ENCODE data around the gene BRCA1.

BRCA1 gene

DNA sequence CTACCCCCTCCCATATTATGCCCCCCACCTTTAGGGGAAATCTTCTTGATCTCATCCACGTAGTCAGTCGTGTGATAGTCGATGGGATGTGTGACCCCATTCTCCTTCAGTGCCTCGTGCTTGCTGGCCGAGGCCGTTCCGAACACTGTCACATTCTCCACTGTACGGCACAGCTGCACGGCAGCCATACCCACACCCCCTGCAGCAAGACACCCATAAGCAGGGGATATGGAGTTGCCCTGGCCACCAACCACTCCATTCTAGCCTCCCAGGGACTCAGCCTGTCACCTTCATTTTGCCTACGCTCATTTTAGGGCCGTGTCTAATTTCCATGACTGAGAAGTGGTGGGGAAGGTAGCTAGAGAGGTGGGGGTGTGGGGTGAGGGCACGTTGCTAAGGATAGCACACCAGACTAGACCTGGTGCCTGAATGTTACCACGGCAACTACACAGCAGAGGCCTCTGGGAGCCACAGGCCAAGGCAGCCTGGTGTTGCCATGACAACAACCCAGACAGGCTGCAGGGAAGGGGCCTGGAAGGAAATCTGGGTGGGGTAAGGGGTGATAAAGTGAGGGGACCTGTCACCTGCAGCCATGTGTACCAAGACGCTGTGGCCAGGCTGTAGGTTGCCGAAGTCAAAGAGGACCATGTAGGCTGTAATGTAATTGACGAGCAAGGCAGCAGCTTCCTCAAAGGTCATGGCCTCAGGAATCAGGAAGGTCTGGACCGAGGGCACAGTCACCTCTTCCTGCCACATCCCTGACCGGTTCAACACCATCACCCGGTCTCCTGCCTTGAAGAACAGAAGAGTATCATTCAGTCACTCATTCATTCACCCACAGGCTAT is 106.9 kb downstream of the BRCA1 start:
- no peaks in the 10 kb centered on the region for H3K9me3 Mint-ChIP-seq
- H3K27me3 Mint-ChIP-seq (ENCODE audit: low read depth, poor library complexity), result peaks cover 2% of the 10 kb centered on the region
- H3K27ac Mint-ChIP-seq, result peak overlapping the region; percentile 94
- H3K36me3 Mint-ChIP-seq (ENCODE audit: low read depth), result peaks cover 15% of the 10 kb centered on the region
- peaks cover 75% of the 10 kb centered on the region for H3K4me1 Mint-ChIP-seq
- TF ChIP-seq, protein P1, sequence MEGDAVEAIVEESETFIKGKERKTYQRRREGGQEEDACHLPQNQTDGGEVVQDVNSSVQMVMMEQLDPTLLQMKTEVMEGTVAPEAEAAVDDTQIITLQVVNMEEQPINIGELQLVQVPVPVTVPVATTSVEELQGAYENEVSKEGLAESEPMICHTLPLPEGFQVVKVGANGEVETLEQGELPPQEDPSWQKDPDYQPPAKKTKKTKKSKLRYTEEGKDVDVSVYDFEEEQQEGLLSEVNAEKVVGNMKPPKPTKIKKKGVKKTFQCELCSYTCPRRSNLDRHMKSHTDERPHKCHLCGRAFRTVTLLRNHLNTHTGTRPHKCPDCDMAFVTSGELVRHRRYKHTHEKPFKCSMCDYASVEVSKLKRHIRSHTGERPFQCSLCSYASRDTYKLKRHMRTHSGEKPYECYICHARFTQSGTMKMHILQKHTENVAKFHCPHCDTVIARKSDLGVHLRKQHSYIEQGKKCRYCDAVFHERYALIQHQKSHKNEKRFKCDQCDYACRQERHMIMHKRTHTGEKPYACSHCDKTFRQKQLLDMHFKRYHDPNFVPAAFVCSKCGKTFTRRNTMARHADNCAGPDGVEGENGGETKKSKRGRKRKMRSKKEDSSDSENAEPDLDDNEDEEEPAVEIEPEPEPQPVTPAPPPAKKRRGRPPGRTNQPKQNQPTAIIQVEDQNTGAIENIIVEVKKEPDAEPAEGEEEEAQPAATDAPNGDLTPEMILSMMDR (IDR thresholded peaks at IDR 0.05), result no peak
- peak overlapping the region; percentile 60 for H3K4me3 Mint-ChIP-seq
- peak; percentile 65 for DNase-seq

DNA sequence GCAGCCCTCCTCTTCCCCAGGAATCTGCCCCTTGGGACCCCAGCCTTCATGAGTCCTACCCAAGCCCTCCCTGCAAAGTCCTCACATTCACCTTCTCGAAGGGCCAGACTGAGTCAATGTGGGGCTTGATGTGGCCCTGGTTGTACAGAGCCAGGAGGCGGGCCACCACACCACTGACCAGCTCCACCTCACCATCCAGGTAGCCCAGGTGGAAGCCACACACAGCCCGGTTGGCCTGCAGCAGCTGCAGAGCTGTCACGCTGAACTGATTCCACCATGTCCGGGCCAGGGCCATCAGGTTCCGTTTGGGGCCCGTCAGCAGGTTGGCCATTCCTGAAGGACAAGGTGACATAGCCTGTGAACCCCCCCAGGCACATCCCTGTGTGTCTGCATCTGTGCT is 108.9 kb downstream of the BRCA1 start:
- DNase-seq, result no peak
- Mint-ChIP-seq H3K27ac (no peak overlapping the region), H3K27me3 (ENCODE audit: low read depth, poor library complexity) (peaks cover 2% of the 10 kb centered on the region)

DNA sequence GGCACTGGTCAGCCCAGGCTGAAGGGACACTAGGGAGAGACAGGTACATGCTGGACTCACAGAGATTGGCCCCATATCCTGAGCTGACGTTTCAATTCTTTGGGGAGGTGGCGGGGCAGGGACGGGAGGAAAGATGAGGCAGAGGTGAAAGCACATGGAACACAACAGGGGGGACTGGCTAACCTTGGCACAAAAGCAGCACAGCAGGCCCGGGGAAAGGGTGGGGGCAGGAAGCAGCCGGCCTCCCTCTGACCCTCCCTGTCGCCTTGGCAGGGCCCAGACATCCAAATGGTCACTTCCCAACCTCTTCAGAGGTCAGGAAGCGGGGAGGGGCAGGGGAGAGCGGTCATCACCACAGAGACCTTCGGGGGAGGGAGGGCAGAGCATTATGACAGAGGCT is 109.6 kb downstream of the BRCA1 start:
- Mint-ChIP-seq H3K27me3 (ENCODE audit: low read depth, poor library complexity) (peaks cover 2% of the 10 kb centered on the region), H3K4me3 (peak overlapping the region; percentile 9), H3K9me3 (no peaks in the 10 kb centered on the region), H3K36me3 (ENCODE audit: low read depth) (peaks cover 15% of the 10 kb centered on the region), H3K4me1 (peaks cover 73% of the 10 kb centered on the region), H3K27ac (peak overlapping the region; percentile 80)
- no peak for DNase-seq
- TF ChIP-seq, protein P1 (IDR thresholded peaks at IDR 0.05), result no peak

More for the DNA sequence above, 108.9 kb downstream of the BRCA1 start:
- TF ChIP-seq, protein P1 (IDR thresholded peaks at IDR 0.05), result no peak
- H3K4me3 Mint-ChIP-seq, result peak overlapping the region; percentile 46
- H3K36me3 Mint-ChIP-seq (ENCODE audit: low read depth), result peaks cover 15% of the 10 kb centered on the region
- peaks cover 79% of the 10 kb centered on the region for H3K4me1 Mint-ChIP-seq
- no peaks in the 10 kb centered on the region for H3K9me3 Mint-ChIP-seq

DNA sequence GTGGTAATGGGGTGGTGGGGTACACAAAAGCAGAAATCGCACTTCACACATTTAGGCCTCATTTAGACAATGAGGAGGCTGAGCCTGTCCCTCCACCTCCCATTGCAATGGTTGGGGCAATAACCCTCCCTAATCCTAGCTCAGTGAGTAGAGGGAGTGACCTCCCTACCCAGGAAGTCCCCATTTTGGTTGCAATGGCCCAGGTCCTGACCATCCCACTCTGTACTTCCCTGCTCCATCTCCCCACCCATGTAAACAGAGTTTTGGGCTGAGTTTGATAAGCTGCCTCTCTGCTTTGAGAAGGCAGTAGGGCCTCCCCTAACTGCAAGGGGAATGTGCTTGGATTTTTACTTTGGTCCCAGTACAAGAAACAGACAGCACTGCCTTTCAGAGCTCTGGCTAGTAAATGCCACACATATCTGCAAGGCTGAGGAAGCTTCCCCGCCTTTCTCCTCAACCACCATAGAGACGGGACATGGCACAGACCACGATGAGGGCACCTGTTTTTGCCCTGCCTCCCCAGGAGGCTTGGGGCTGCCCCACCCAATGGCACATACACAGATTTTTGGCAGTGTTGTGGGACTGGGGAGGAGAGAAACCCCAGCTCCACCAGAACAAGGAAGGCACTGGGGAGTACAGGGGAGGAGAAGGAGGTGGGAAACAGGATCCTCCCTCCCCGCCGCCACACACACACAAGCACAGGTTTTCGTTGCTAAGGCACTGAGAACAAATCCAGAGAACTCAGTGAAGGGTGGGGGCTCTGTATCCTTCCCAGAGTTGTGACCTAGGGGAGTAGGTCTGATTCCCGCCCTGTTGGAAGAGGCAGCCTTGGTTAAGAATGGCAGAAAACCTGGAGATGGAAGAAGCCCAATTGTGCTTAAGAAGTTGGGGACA is 110.3 kb downstream of the BRCA1 start:
- Mint-ChIP-seq H3K27me3 (ENCODE audit: low read depth, poor library complexity) (peaks cover 2% of the 10 kb centered on the region), H3K27ac (peak overlapping the region; percentile 80), H3K9me3 (no peaks in the 10 kb centered on the region), H3K4me1 (peaks cover 66% of the 10 kb centered on the region), H3K4me3 (peak overlapping the region; percentile 9), H3K36me3 (ENCODE audit: low read depth) (peaks cover 15% of the 10 kb centered on the region)
- TF ChIP-seq, protein P1 (IDR thresholded peaks at IDR 0.05), result no peak
- DNase-seq, result no peak

DNA sequence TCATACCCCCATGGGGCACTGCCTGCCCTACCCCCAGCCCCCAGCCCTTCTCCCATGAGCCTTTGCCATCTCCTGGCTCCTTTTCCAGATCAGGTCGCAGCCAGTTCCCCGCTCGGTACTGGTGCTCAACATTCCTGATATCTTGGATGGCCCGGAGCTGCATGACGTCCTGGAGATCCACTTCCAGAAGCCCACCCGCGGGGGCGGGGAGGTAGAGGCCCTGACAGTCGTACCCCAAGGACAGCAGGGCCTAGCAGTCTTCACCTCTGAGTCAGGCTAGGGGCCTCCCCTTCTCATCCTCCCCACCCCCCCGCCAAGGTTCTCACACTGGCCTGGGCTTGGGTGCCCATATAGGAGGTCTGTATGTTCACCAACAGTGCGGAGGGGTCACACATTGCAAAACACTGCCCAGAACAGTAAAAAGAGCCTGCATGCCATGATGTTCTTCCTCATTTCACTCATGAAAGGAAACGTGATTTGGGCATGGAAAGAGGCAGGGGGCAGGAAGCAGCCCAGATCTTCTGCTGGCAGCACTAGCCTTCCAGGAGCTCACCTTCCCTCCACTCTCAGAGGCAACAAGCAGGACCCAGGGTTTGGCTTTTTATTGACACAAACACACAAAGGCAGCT is 111.0 kb downstream of the BRCA1 start:
- Mint-ChIP-seq H3K27me3 (ENCODE audit: low read depth, poor library complexity) (peaks cover 2% of the 10 kb centered on the region), H3K9me3 (no peaks in the 10 kb centered on the region), H3K4me3 (no peak overlapping the region), H3K4me1 (peaks cover 58% of the 10 kb centered on the region), H3K27ac (peak overlapping the region; percentile 80), H3K36me3 (ENCODE audit: low read depth) (peaks cover 15% of the 10 kb centered on the region)
- no peak for DNase-seq
- TF ChIP-seq, protein P1 (IDR thresholded peaks at IDR 0.05), result no peak
